Measurements from ENCODE around the gene LCE1F. TPM values are rescaled to one million over a fixed set of nuclear protein-coding genes. Genes with fewer than 3 reads are reported as not detected.

LCE1F gene
- total RNA-seq, 1 experiment from 2014 or later, result not detected

GRCh38 chr1:152759453-152760173 lies 15.3 kb upstream of the LCE1F start:
- WGBS (ENCODE audit: extremely low coverage, insufficient read length, low lambda C conversion rate), result no CpG with 5 or more reads among the region's 8 CpGs
- no peak overlapping the region for H3K4me2 ChIP-seq (ENCODE audit: insufficient read depth, insufficient read length, low read length)
- H4K5ac ChIP-seq (ENCODE audit: insufficient read length, low read depth, low read length), result no peak overlapping the region
- H2AFZ ChIP-seq (ENCODE audit: low read length), result no peak overlapping the region
- no peak overlapping the region for H3K27ac Mint-ChIP-seq
- no peak overlapping the region for H3K23ac ChIP-seq (ENCODE audit: insufficient read length, low read depth, low read length)
- no peaks in the 10 kb centered on the region for H3K27me3 ChIP-seq (ENCODE audit: insufficient read depth, low read length)
- H3K9me3 ChIP-seq (ENCODE audit: control insufficient read depth, low read depth, low read length), result peaks cover 94% of the 10 kb centered on the region
- no peak overlapping the region for H3K9ac ChIP-seq (ENCODE audit: extremely low read depth, insufficient read length, low read length)
- H3K4ac ChIP-seq (ENCODE audit: low read depth, low read length), result no peak overlapping the region
- H3K23me2 ChIP-seq (ENCODE audit: insufficient read length, low read depth, low read length, poor library complexity, severe bottlenecking), result no peaks in the 10 kb centered on the region
- no peak overlapping the region for H2BK5ac ChIP-seq (ENCODE audit: insufficient read length, low read length)
- peaks cover 17 to 49% (median 23%) of the 10 kb centered on the region in 3 experiments; a peak in 6 of 7 replicates for H3K36me3 Mint-ChIP-seq (ENCODE audit: insufficient read depth in 1 of 3, low read depth in 3 of 3)
- H3K14ac ChIP-seq (ENCODE audit: insufficient read depth, low read length), result no peak overlapping the region
- no peak overlapping the region for H4K8ac ChIP-seq (replicated peaks; ENCODE audit: insufficient read length, low read depth, low read length)
- no peak overlapping the region for H2BK12ac ChIP-seq (ENCODE audit: insufficient read length, low read depth, low read length)
- no peaks in the 10 kb centered on the region for H3K4me1 Mint-ChIP-seq
- no peak overlapping the region for H3K56ac ChIP-seq (ENCODE audit: insufficient read length, low read depth, low read length)
- no peak for TF ChIP-seq CTCF (conservative IDR thresholded peaks at IDR 0.05)
- no peak overlapping the region for H2BK20ac ChIP-seq (ENCODE audit: low read depth, low read length, poor library complexity, severe bottlenecking)
- no peak overlapping the region for H3K4me3 Mint-ChIP-seq
- no peak for DNase-seq
- no peaks in the 10 kb centered on the region for H4K20me1 ChIP-seq (ENCODE audit: control insufficient read depth, insufficient read depth, insufficient read length)
- H3K18ac ChIP-seq (ENCODE audit: insufficient read length, low read depth, low read length), result no peak overlapping the region
- H2BK15ac ChIP-seq (ENCODE audit: low read depth, low read length), result no peak overlapping the region
- no peaks in the 10 kb centered on the region for H3K4me1 ChIP-seq (ENCODE audit: insufficient read depth, low read length)
- H2AK5ac ChIP-seq (ENCODE audit: insufficient read length, low read length), result no peak overlapping the region
- no peaks in the 10 kb centered on the region for H3K79me2 ChIP-seq (ENCODE audit: insufficient read depth, low read length)
- H3K27ac ChIP-seq (ENCODE audit: insufficient read length, low read depth, low read length), result no peak overlapping the region
- H3T11ph ChIP-seq (ENCODE audit: low read length), result no peak overlapping the region
- H2BK120ac ChIP-seq (ENCODE audit: low read depth, low read length, poor library complexity, severe bottlenecking), result no peak overlapping the region
- H4K91ac ChIP-seq (ENCODE audit: insufficient read length, low read depth, low read length), result no peak overlapping the region
- peaks cover 92 to 96% of the 10 kb centered on the region in 2 experiments for H3K9me3 Mint-ChIP-seq
- H3K27me3 Mint-ChIP-seq (ENCODE audit: low read depth), result peaks cover 4% of the 10 kb centered on the region
- H3K79me1 ChIP-seq (ENCODE audit: insufficient read depth, low read depth, low read length, poor library complexity, severe bottlenecking), result no peaks in the 10 kb centered on the region
